ENCODE data around the gene PPM1H.

PPM1H gene

GRCh38 chr12:62757048-62757447 lies 177.9 kb downstream of the PPM1H start:
- no peak overlapping the region for H3K4me3 ChIP-seq (ENCODE audit: low read depth in 1 of 2, low read length in 2 of 2)
- no peaks in the 10 kb centered on the region for H3K27me3 ChIP-seq (ENCODE audit: insufficient read depth, low read length, poor library complexity)
- no peak overlapping the region for H3K9ac ChIP-seq (ENCODE audit: low read depth, low read length)
- no peaks in the 10 kb centered on the region for H3K79me2 ChIP-seq (ENCODE audit: insufficient read depth, low read length)
- no peak overlapping the region for H3K27ac ChIP-seq (ENCODE audit: low read length)
- no peaks in the 10 kb centered on the region for H3K4me1 ChIP-seq (ENCODE audit: insufficient read depth, low read length)
- H3K9me3 ChIP-seq (ENCODE audit: insufficient read depth, low read length, severe bottlenecking), result no peaks in the 10 kb centered on the region
- TF ChIP-seq EZH2 (IDR thresholded peaks at IDR 0.05; ENCODE audit: borderline replicate concordance, low read depth, low read length, severe bottlenecking) (no peak), CTCF (IDR thresholded peaks at IDR 0.05; ENCODE audit: borderline replicate concordance, extremely low read depth, low read length, poor library complexity, severe bottlenecking) (no peak)
- no peaks in the 10 kb centered on the region for H3K36me3 ChIP-seq (ENCODE audit: insufficient read depth, low read length)
- ATAC-seq (ENCODE audit: insufficient read depth, low read depth) (no peak), DNase-seq (no peak)
- H4K20me1 ChIP-seq (ENCODE audit: insufficient read depth, low read length), result no peaks in the 10 kb centered on the region
- H3K4me2 ChIP-seq (ENCODE audit: insufficient read depth, low read length), result no peak overlapping the region
- H2AFZ ChIP-seq (ENCODE audit: low read depth, low read length), result no peak overlapping the region

GRCh38 chr12:62754706-62755105 lies 180.2 kb downstream of the PPM1H start:
- ATAC-seq (ENCODE audit: insufficient read depth, low read depth), result no peak
- H3K36me3 ChIP-seq (ENCODE audit: insufficient read depth, low read length), result no peaks in the 10 kb centered on the region
- H3K4me2 ChIP-seq (ENCODE audit: insufficient read depth, low read length), result no peak overlapping the region

GRCh38 chr12:62751810-62752155 lies 183.2 kb downstream of the PPM1H start:
- no peak overlapping the region for H3K4me2 ChIP-seq (ENCODE audit: insufficient read depth, low read length)
- H2AFZ ChIP-seq (ENCODE audit: low read depth, low read length), result no peak overlapping the region
- no peaks in the 10 kb centered on the region for H3K36me3 ChIP-seq (ENCODE audit: insufficient read depth, low read length)
- H3K79me2 ChIP-seq (ENCODE audit: insufficient read depth, low read length), result no peaks in the 10 kb centered on the region
- no peaks in the 10 kb centered on the region for H3K9me3 ChIP-seq (ENCODE audit: insufficient read depth, low read length, severe bottlenecking)
- H4K20me1 ChIP-seq (ENCODE audit: insufficient read depth, low read length), result no peaks in the 10 kb centered on the region
- H3K27ac ChIP-seq (ENCODE audit: low read length), result no peak overlapping the region
- no peaks in the 10 kb centered on the region for H3K4me1 ChIP-seq (ENCODE audit: insufficient read depth, low read length)
- H3K4me3 ChIP-seq (ENCODE audit: low read depth in 1 of 2, low read length in 2 of 2), result no peak overlapping the region
- H3K9ac ChIP-seq (ENCODE audit: low read depth, low read length), result no peak overlapping the region
- H3K27me3 ChIP-seq (ENCODE audit: insufficient read depth, low read length, poor library complexity), result no peaks in the 10 kb centered on the region
- ATAC-seq (ENCODE audit: insufficient read depth, low read depth), result no peak
- DNase-seq, result no peak
- no peak for TF ChIP-seq EZH2 (IDR thresholded peaks at IDR 0.05; ENCODE audit: borderline replicate concordance, low read depth, low read length, severe bottlenecking)
- no peak for TF ChIP-seq CTCF (IDR thresholded peaks at IDR 0.05; ENCODE audit: borderline replicate concordance, extremely low read depth, low read length, poor library complexity, severe bottlenecking)

More at GRCh38 chr12:62754706-62755105, 180.2 kb downstream of the PPM1H start:
- H3K9ac ChIP-seq (ENCODE audit: low read depth, low read length), result no peak overlapping the region
- no peaks in the 10 kb centered on the region for H3K9me3 ChIP-seq (ENCODE audit: insufficient read depth, low read length, severe bottlenecking)
- H4K20me1 ChIP-seq (ENCODE audit: insufficient read depth, low read length), result no peaks in the 10 kb centered on the region
- no peak overlapping the region for H2AFZ ChIP-seq (ENCODE audit: low read depth, low read length)
- no peaks in the 10 kb centered on the region for H3K79me2 ChIP-seq (ENCODE audit: insufficient read depth, low read length)
- H3K27ac ChIP-seq (ENCODE audit: low read length), result no peak overlapping the region
- no peak for TF ChIP-seq EZH2 (IDR thresholded peaks at IDR 0.05; ENCODE audit: borderline replicate concordance, low read depth, low read length, severe bottlenecking)
- no peak for TF ChIP-seq CTCF (IDR thresholded peaks at IDR 0.05; ENCODE audit: borderline replicate concordance, extremely low read depth, low read length, poor library complexity, severe bottlenecking)
- H3K27me3 ChIP-seq (ENCODE audit: insufficient read depth, low read length, poor library complexity), result no peaks in the 10 kb centered on the region
- DNase-seq, result no peak
- H3K4me1 ChIP-seq (ENCODE audit: insufficient read depth, low read length), result no peaks in the 10 kb centered on the region
- no peak overlapping the region for H3K4me3 ChIP-seq (ENCODE audit: low read depth in 1 of 2, low read length in 2 of 2)
